HG03571 (cell line): ENCODE measurements around the gene C14orf180.
"Not testable (repeated sequence)": the region's sequence is repeated elsewhere in the genome, so short reads cannot be mapped to it uniquely, and the experiment has no call there.

Source experiments
- ATAC-seq: cut with Tn5 transposase; IDR thresholded peaks from one replicate; pipeline ENCODE4 v1.9.1; 2021; ENCODE audit not compliant: unreplicated experiment

C14orf180 gene

DNA sequence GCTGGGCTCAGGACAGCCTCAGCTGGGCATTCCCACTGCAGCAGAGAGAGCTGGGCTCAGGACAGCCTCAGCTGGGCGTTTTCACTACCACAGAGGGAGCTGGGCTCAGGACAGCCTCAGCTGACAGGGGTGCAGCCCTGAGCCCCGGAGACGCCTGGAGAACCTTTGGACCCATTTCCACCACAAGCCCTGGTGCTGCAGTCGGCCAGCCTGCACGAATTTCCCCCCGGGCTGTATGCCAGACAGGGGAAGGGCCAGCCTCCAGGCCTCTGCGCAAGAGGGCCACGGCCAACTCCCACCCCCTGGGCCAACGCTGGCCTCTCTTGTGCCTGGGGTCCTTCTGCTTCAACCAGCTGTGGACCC is 2.6 kb upstream of the C14orf180 start:
- ATAC-seq, result no peak

DNA sequence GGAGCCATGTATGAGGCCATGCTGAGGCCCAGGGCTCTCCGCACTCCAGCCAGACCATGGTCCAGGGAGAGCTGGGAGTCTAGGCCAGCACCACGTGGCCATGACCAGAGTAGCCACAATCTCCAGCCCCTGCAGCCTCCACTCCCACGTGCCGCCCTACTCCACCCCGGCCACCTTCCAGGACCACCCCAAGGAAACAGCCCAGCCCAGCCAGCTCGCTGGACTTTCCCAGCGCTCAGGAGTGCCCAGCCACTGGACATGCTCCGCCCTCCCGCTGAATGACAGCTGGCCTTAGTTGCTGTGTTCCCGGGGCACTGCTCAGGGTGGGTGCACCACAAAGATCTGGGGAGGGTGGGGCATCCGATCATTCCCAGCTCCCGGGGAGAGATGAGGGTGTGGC is 2.1 kb upstream of the C14orf180 start:
- no peak for ATAC-seq

DNA sequence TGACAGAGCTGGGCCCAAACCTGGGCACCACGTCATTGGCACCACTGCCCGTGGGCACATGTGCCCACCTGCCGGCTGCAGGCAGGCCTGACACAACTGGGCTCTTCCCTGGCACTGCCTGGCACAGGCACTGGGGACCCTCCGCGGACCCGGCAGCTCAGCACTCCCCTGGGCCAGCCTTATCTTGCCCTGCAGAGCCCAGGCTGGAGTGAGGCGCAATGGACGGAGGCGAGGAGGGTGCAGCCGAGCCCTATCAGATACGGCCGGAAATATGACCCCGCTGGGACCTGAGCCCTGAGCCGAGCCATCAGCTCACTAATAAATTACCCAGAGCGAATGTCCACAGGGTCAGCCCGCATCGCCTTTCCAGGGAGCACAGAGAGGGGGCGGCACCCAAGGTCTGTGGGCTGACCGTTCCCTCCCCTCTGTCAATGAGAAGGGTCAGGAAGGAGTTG is 1.7 kb upstream of the C14orf180 start:
- no peak for ATAC-seq

DNA sequence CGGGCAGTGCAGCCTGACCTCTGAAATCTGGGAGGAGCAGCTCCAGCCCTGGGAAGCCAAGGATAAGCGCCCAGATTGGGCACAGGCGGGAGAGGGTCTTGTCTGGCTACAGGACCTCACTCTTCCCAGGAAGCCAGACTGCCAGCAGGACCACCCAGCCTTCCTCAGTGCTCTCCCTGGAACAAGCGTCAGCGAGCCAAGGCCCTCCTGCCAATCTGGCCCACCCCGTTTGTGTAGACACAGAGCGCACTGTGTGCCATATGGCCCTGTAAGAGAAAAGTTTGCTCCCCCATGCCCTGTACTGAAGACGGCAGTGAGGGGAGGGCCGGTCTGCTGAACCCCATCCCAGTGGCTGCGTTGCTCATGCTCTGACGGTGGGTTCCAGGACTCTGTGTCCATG is 1.2 kb upstream of the C14orf180 start:
- no peak for ATAC-seq

DNA sequence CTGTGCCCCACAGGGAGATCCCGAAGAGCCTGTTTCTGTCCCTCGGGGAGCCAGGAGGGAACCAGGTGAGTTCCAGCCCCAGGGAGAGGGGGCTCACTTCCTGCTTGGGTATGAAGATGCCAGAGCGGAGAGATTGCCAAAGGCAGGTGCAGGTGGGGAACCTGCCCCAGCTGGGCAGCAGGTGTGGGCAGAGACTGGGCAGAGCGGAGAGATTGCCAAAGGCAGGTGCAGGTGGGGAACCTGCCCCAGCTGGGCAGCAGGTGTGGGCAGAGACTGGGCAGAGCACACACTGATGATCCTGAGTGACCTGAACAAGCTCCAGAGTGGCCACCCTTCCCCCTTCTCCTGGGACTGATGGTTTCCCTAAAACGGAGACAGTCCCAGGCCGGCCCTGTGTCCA is 375 bp downstream of the C14orf180 start:
- not testable (repeated sequence) for ATAC-seq

DNA sequence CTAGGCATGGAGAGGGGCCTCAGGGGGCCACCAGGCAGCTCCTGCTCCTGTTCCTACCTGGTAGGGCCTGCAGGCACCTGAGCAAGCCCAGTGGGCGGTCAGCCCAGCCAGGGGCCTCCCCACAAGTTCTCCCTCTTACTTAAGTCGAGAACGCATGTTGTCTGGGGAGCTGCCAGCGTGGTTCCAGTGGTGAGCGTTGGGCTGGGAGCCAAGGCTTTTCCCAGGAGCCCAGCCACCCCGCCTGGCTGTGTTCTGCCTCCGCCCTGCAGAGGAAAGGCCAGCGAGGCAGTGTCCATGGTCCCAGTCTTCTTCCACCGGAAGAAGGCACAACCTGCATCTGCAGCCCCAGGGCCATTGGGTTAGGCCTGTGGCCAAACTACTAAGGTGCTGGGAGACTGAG is 1.4 kb downstream of the C14orf180 start:
- no peak for ATAC-seq

DNA sequence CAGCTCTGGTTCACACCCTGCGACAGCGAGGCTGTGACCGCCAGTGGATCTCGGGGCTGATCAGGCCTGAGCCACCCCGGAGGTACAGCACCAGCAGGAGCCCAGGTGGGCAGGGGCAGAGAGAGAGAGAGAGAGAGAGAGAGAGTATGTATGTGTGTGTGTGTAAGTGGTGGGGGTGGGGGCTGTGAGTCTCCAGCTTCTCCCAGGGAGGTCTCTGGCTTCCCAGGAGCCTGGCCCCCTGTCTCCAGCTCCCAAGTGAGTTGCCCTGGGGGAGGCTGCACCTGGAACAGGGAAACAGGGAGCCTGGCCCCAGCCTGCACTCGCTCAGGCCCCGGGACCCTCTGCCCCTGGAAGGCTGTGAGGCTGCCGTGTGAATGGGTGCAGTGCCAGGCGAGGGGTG is 2.0 kb downstream of the C14orf180 start:
- no peak for ATAC-seq

DNA sequence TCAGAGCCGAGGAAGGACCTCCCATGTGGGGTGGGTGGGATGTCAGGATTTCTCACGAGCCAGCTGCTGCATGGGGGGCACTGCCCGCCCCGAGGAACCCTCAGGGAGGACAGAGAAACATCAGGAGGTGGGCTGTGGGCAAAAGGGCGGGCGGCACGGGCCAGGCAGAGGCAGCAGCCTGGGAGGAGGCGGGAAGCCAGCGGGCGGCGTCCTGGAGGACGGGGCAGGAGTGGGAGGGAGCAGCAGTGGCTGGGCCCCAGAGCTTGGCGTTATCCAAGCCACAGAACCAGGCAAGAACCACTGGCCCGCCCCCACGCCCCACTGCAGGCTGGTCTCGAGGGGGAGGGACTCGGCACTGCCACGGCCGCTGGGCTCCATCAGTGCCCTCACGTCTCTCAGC is 2.4 kb downstream of the C14orf180 start:
- ATAC-seq, result no peak

DNA sequence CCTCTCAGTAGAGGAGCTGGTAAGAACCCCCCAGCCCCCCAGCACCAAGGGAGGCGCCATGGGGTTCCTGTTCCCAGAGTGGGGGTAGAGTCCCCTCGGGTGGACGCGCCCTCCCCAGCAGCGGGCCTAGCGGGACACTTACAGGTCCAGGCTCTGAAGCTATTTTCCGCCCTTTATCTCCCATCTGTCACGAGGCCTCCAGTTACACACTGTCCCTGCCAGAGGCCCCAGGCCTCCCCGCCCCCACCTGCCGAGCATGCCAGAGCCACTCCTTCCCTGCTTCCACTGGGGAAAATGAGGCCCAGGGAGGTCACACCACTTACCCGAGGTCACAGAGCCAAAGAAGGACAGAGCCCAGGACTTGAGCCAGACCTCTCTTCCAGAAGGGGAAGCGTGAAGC is 3.1 kb downstream of the C14orf180 start:
- no peak for ATAC-seq

DNA sequence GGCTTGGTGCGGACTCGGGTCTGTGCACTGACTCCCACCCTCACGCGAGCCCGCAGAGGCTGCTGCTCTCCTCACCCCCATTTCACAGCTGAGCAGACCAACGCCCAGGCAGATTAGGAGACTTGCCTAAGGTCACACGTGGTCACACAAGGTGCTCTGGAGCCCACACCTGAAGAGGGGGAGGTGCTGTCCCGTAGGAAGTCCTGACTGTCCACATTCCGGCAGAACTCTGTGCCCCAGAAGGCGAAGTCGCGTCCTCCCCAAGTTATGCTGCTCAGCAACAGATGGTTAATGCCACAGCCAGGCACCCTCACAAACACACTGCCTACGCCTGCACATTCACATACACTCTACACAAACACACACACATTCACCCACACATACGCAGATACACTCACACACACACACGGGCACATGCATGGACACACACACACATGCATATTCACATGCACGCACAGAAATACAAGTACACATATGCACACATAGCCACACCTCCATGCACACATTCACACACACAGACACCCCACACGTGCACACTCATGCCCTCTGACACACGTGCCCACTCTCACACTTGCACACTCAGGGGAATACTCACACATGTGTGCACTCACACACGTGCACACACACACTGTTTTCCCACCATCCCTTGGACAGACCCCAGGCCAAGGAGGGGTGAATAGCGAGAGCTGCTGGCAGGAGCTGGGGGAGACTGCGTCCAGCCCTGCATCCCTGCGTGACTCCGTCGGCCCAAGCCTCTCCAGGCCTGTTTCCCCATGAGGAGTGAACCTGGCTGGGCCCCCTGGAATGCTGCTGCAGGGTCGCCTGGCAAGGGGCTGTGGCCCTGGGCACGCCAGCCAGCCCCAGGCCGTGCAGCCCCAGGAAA is 4.1 kb downstream of the C14orf180 start:
- no peak for ATAC-seq

DNA sequence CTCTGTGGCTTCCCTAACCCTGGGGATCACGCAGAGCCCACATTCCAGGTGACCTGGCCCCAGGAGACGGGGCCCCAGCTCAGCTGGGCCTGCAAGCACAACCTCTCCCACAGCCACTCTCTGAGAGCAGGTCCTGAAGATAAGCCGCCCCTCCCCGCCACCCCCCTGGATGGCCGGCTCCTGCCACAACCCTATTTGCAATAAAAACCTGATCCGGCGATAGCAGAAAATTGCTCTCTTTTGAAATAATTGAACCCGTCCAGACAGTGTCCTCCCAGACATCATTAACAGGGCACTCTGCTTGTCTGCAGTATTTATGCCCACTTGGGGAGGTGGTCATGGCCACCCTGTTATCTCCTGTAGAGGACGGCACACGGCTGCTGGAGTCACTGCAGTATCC is 5.0 kb downstream of the C14orf180 start:
- no peak for ATAC-seq

DNA sequence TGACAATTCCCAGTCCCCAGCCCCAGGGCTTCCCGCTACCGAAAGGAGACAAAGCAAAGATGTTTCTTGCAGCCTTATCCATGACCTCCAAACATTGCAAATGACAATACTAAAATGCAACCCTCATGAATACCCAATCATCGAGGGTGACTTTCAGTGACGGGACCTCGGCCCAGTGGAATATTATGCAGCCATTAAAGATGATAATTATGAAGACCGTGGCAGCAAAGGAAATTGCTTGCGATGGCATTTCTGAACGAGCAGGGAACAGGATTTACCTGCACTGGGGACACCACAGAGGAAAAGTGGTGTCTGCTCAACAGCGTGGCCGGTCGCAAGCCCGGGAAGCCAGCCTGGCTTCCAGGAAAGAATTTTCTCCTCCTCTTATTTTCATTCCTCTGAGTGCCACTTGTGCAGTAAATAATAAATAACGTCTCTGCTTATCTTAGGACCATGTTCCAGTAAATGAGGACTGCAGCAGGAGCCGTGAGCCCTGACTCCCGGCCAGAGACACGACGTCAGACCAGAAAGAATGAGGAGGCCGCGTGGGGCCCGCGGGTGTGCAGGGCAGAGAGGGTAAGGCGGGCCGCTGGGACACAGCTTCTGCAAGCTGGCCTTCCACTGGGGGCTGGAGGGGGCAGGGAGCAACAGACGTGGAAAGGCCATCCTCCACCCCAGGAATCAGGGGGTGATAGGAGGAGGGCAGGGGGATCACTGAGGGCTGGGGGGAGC is 6.6 kb downstream of the C14orf180 start:
- no peak for ATAC-seq

DNA sequence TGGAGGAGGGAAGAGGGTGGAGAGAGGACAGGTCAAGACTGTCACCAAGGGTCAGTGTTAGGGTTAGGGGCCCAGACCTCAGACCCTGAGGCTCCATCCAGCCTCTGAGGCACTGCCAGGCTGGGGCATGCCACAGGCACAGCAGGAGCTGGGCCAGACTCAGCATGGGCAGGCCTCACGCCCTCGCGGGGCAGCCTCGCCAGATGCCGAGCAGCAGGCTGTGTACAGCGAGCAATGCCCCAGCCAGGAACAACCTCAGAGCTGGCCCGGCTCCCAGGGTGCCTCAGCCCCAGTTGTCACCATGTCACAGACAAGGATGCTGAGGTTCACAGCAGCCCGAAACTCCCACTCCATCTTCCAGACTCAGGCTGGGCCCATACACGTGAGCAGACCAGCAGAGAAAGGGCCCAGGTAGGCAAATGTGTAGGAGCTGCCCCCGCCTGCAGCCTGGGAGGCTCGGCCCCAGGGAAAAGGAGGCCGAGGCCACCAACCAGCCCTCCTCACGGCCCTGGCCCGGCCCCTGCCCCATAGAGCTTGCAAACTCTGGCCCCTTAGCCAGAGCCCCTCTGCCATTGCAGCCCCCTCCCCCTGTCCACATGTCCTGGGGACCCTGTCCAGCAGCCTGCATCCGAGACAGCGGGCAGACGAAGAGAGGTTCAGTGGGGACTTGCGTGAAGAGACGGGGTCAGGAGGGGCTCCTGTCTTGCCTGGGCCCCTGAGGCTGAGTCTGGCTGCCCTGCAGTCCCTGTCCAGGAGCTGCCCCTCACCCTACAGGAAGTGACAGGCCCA is 7.5 kb downstream of the C14orf180 start:
- no peak for ATAC-seq

DNA sequence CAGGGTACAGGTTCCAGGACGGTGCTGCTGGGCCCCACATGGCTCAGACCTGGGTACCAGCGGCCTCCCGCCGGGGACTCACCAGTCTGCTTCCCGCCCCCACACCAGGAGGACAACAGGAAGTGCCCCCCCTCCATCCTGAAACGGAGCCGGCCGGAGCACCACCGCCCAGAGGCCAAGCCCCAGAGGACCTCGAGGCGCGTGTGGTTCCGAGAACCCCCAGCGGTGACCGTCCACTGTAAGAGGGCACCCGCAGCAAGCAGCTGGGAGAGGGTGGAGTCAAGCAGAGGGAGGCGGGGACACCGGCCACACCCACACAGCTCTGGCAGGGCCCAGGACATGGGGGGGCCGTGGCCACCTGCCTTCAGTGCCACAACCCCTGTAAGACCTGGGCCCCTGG is 8.1 kb downstream of the C14orf180 start:
- no peak for ATAC-seq

DNA sequence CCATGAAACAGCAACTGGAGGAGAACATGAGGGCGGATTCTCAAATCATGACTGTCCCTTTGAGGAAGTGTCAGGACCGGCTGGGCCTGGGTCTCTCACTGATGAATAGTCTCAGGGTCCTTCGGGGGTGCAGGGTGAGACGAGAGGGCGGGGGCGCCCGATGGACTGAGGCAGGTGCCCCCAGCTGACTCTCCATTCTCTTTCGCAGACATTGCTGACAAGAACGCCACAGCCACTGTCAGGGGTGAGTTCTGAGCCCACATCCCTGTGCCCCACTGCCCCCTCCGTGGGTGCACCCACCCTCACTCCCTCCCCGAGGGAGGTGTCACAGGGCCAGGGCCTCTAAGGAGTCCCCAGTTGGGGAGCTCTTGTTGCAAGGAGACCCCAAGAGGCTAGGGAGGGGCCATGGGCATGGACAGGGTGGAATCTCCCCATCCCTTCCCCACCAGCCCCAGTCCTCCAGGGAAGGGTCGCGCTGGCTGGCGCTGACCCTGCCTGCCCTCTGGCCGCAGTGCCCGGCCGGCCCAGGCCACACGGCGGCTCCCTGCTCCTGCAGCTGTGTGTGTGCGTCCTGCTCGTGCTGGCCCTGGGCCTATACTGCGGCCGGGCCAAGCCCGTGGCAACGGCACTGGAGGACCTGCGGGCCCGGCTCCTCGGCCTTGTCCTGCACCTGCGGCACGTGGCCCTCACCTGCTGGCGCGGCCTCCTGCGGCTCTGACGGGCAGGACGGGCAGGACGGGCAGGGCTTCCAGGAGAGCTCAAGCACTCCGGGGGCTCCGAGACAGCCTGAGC is 8.7 kb downstream of the C14orf180 start:
- no peak for ATAC-seq

DNA sequence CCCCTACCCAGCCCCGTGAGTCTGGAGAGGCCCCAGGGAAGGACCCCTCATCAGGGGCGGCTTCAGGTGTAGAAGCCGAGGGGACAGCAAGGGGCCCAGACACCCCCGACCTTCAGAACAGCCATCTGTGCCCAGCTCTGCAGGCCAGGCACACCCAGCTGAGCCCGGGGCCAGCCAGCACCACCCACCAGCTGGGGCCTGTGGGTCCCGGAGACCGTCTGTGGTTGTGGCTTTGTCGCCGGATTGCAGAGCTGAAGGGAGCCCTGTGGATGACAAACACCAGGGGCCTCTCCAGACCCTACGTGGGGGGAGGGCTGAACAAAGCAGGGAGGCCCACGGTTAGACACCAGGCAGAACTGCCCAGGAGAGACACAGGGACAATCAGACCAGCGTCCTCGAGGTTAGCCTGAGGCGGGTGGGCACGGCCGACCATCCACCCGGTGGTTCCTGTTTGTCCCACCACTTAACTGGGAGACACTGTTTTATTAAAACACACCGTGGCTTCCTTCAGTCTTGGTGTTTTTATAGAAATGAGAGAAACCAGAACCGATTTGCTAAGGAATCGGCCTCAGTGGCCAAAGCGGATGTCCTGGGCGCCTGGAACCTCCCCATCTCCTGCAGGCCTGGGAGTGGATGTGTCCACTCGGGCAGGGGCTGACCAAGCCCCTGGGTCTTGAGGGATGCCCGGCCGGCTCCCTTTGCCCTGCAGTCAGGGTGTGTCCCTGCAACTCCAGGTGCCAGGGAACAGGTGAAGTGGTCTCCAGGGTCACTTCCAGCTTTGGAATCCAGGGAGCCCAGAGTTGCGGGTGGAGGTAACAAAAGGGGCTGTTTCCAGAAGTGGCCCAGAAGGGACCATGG is 10.0 kb downstream of the C14orf180 start:
- ATAC-seq, result no peak

DNA sequence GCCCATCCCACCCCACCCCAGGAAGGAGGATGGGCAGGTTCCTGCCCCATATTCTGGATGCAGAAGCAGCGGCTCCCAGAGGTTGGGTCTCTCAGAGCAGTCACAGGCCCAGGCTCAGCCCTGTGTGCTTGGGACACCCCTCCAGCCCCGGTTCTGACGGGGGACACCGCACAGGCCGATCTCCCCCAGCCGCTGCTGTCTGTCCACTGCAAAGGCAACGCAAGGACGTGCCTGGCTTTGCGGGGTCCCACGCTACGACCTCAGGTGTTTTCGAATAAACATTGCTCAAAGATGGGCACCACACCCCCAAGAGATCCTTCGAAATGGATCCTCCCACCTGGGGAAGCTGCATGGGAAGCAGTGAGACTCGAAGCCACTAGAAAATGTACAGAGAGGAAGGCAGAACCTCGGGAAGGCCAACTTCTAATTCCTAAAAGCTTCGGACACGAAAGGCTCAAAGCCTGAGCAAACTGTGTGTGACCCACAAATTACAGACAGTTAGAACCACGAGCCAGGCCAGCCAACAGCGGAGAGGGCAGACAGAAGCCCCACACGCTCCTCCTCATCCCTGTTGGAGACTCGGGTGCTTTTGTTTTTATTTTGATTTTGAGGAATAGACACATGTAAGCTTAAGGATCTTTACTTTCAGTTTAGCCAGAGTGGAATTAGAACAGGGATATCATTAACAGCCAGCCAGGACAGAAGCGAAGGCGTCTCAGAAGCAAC is 10.8 kb downstream of the C14orf180 start:
- ATAC-seq, result no peak

DNA sequence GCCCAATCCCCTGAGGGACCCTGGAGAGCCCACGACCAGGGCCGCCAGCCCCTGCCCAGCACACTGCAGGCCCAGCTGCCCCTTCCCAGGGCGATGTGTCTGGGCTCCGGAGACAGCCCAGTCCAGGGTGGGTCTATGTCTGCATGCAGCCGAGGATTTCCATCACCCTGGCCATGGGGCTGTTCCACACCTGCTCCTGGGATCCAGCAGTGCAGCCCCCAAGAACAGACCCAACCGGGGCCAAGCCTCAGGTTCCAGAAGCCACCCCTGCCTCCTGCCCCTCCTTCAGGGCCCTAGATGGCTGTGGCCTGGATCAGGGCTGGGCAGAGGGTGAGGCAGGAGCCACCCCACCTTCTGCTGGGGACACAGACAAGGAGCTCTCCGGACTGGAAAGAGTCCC is 11.5 kb downstream of the C14orf180 start:
- ATAC-seq, result no peak
